Ovary (tissue), 9 donors: ENCODE measurements around the gene EMSY. TPM values are rescaled to one million over a fixed set of nuclear protein-coding genes. Genes with fewer than 3 reads are reported as not detected.

Experiments
- DNase-seq, 5 donors: peaks; one replicate each; pipeline ENCODE4 v3.0.0-alpha.2; 2019 to 2020
- H3K27ac ChIP-seq, 2 donors: fragments of 200-600 bp; one replicate each; pipeline versions ENCODE4 v1.5.1 to v1.8.0; 2019 to 2022
- H3K27me3 ChIP-seq: fragments of 200-600 bp; one replicate; pipeline ENCODE4 v1.8.0; 2022
- H3K36me3 ChIP-seq: fragments of 200-600 bp; sonication (generic); one replicate; pipeline ENCODE4 v1.5.1; 2019
- H3K4me1 ChIP-seq: one replicate; pipeline ENCODE4 v1.8.1; 2013; ENCODE audit warnings: mild to moderate bottlenecking, moderate library complexity; ENCODE audit not compliant: insufficient read depth
- H3K4me3 ChIP-seq: fragments of 200-600 bp; sonication (generic); one replicate; pipeline ENCODE4 v1.5.1; 2017
- H3K9me3 ChIP-seq, 2 donors: fragments of 200-600 bp in 1 of 2; sonication (generic) in 1 of 2; one replicate each; pipeline versions ENCODE4 v1.5.1 to v1.8.1; 2013 to 2019; ENCODE audit warnings: mild to moderate bottlenecking in 1 of 2, moderate library complexity in 1 of 2
- EP300 ChIP-seq: sonication (generic); formaldehyde crosslinking; IDR thresholded peaks from one replicate; pipeline ENCODE4 v1.6.1; 2017; ENCODE audit warnings: antibody characterized with exemption
- POLR2A ChIP-seq: fragments of 450-650 bp; IDR thresholded peaks from one replicate; pipeline ENCODE4 v1.6.1; 2017; ENCODE audit warnings: antibody characterized with exemption, mild to moderate bottlenecking, moderate library complexity
- WGBS, 3 donors: extraction: QIAGEN DNeasy Blood & Tissue Kit in 1 of 3; methylation state at CpG; one replicate each; pipeline versions ENCODE4 v1.1.5 to v1.1.7; 2013 to 2017; 5-methylcytosine and 5-hydroxymethylcytosine counted together
- intact Hi-C, 4 donors: fragments of 100-400 bp; cut with DNase I; formaldehyde crosslinking; loops; one replicate each; pipeline versions ENCODE4 v1.11.0 to v1.15.1; 2022 to 2023
- polyA plus RNA-seq, 2 donors: library from polyadenylated mRNA; stranded (reverse); fragments of 200-250 nt in 1 of 2; fragments of 350-450 nt in 1 of 2; fragmentation: Illumina TruSeq in 1 of 2; extraction: RNeasy Lipid Tissue Mini Kit (QIAGEN cat#74804) in 1 of 2; gene quantifications; one replicate each; pipeline ENCODE4 v1.2.3, GENCODE V29; 2013 to 2014
- total RNA-seq, 7 donors: library from RNA; depleted of rRNA in 2 of 7; stranded (reverse); fragments of >200 nt in 2 of 7; fragmentation: NEBNext Ultra II Directional in 3 of 7; extraction: Animal tissue kit (Norgen Biotek cat#: 25700) in 3 of 7; gene quantifications; one replicate each; pipeline versions ENCODE4 v1.1.0 to v1.2.4, GENCODE V29; 2016 to 2023
- TF ChIP-seq, protein P1 (sequence below), 3 donors: fragments of 450-650 bp in 2 of 3; fragments of 200-600 bp in 1 of 3; IDR thresholded peaks; one replicate each; pipeline versions ENCODE4 v1.5.1 to v1.8.0; 2016 to 2022; ENCODE audit warnings: antibody characterized with exemption in 3 of 3, mild to moderate bottlenecking in 1 of 3
- donor health status: DM: no; HTN: no; CAD: no; lungs with moderate emphysema.
- donor health status: DM: no; HTN: no; CAD: no.
- donor health status: Bipolar disorder and iron deficiency.
- donor health status: DM: yes; HTN: yes; CAD: no.
- donor health status: DM: no; HTN: no; CAD: no.
- donor health status: DM: yes; HTN: yes; CAD: no.

The EMSY gene
- total and polyA plus RNA-seq, 9 donors: 8.8 to 56.0 (median 28.7) TPM

DNA sequence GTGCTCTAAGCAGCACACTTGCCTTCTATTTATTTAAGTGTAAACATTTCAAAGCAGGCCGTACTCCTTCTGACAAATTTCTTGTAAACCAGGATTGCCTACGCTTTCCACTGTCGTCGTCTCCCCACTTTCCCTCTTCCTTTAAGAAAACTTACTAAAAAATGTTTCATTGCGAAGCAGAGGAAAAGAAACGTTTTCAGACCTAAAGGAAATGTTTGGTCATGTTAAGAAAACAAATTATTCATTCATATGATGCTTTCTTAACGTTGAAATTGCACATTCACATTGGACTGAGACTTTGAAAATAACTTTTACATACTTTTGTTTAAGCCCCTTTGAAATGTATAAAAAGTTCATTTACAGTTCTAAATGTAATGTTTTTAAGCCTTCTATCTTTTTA is 106.0 kb downstream of the EMSY start:
- H3K9me3 ChIP-seq: no peaks in the 10 kb centered on the region
- H3K4me3 ChIP-seq: no peak overlapping the region
- intact Hi-C loops: loop anchor here in 1 of 4 donors (5.0 kb wide), 1 partner anchor 132 kb away; no protein-coding TSS in a partner anchor
- no peaks in the 10 kb centered on the region for H3K36me3 ChIP-seq
- no peaks in the 10 kb centered on the region for H3K27me3 ChIP-seq
- H3K27ac ChIP-seq: no peak overlapping the region
- TF ChIP-seq EP300 (no peak), POLR2A (no peak)
- TF ChIP-seq, protein P1, sequence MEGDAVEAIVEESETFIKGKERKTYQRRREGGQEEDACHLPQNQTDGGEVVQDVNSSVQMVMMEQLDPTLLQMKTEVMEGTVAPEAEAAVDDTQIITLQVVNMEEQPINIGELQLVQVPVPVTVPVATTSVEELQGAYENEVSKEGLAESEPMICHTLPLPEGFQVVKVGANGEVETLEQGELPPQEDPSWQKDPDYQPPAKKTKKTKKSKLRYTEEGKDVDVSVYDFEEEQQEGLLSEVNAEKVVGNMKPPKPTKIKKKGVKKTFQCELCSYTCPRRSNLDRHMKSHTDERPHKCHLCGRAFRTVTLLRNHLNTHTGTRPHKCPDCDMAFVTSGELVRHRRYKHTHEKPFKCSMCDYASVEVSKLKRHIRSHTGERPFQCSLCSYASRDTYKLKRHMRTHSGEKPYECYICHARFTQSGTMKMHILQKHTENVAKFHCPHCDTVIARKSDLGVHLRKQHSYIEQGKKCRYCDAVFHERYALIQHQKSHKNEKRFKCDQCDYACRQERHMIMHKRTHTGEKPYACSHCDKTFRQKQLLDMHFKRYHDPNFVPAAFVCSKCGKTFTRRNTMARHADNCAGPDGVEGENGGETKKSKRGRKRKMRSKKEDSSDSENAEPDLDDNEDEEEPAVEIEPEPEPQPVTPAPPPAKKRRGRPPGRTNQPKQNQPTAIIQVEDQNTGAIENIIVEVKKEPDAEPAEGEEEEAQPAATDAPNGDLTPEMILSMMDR (IDR thresholded peaks at IDR 0.05): no peak
- 56 to 61% (median 58%) methylated on average over 7 of the region's 7 CpGs for WGBS, 3 donors
- no peaks in the 10 kb centered on the region for H3K4me1 ChIP-seq
- DNase-seq: no peak

DNA sequence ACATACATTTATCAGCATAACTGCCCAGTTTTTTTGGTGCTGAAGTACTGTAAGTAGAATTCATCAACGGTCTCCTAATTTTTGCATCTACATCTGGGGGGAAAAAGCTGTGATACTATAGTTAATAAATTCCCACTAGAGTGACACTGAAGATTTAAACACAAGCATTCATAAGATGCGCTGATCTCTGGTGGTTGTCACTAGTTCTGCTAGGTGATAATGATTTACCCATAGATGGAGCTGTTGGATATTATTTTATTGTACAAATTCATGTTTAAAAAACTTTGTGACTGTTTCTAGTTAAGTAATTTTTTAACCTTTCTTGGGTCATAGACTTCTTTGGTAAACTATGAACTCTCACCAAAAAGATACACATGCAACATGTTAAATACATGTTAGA is 106.6 kb downstream of the EMSY start:
- H3K9me3 ChIP-seq: no peaks in the 10 kb centered on the region
- no peak overlapping the region for H3K27ac ChIP-seq
- intact Hi-C loops: loop anchor here in 1 of 4 donors (5.0 kb wide), 1 partner anchor 131 kb away; no protein-coding TSS in a partner anchor
- no peak for DNase-seq
- TF ChIP-seq, protein P1 (IDR thresholded peaks at IDR 0.05): peak in 1 of 3 donors; percentile 28
- no peak for TF ChIP-seq EP300
- no peaks in the 10 kb centered on the region for H3K27me3 ChIP-seq
- H3K4me1 ChIP-seq: no peaks in the 10 kb centered on the region
- WGBS, 3 donors: 66 to 79% (median 71%) methylated on average over 2 of the region's 2 CpGs
- H3K4me3 ChIP-seq: no peak overlapping the region
- no peaks in the 10 kb centered on the region for H3K36me3 ChIP-seq

DNA sequence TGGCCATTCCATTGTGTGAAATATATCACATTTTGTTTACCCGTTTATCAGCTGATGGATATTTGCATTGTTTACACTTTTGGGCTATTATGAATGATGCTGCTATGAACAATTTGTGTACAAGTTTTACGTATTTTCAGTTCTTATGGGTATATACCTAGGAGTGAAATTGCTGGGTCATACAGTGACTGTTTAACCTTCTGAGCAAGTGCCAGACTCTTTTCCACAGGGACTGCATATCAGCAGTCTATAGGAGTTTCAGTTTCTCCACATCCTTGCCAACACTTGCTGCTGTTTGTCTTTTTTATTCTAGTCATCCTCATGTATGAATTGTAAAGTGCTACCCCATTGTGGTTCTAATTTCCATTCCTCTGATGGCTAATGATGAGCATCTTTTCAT is 108.2 kb downstream of the EMSY start:
- no peaks in the 10 kb centered on the region for H3K27me3 ChIP-seq
- no peaks in the 10 kb centered on the region for H3K9me3 ChIP-seq
- TF ChIP-seq, protein P1 (IDR thresholded peaks at IDR 0.05): no peak
- no peak for TF ChIP-seq POLR2A
- TF ChIP-seq EP300: no peak
- H3K4me3 ChIP-seq: no peak overlapping the region
- DNase-seq: no peak
- WGBS, 3 donors: 94 to 99% (median 97%) methylated on average over 2 of the region's 2 CpGs
- intact Hi-C loops: loop anchor here in 1 of 4 donors (5.0 kb wide), 1 partner anchor 129 kb away; no protein-coding TSS in a partner anchor
- no peaks in the 10 kb centered on the region for H3K4me1 ChIP-seq
- H3K27ac ChIP-seq: no peak overlapping the region
- H3K36me3 ChIP-seq: no peaks in the 10 kb centered on the region

DNA sequence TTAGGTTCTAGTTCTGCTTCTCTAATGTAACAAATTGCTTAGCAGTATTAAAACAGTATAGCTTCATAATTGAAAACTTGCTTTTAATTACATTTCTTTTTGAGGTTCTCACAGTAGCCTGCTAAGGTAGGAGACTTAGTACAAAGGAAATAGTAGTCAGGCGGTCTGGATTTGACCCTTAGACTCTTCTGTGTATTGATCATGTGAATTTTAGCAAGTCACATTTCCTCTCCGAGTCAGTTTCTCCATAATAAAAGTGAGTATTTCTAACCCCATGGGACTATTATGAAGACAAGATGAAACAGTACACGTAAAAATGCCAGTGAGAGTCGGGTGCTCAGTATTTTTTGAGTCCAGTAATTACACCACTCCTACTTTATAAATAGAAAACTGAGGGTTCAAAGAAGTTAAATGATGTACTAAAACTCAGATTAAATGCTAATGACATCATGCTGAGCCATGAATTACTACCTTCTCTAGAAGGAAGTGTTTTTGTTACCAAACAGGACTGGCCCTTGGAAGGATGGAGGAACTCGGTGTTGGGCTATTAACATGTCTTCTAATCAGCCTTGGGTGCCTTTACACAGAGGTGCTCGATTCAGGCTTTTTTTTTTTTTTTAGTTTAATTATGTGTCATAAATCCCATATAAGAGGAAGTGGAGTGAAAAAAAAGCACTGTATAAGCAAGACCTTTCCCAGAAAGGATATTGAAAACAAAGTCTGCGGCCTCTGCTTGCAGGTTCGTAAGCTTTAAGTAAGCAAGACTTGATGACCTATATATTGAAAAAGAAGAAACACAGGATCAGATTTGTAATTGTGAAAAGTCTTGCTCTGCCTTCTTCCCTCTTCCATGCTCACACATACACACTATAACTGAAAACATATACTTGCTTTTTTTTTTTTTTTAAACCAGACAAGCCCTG is 109.0 kb downstream of the EMSY start:
- Histone ChIP-seq H3K27ac (no peak overlapping the region), H3K27me3 (no peaks in the 10 kb centered on the region), H3K36me3 (no peaks in the 10 kb centered on the region), H3K4me1 (no peaks in the 10 kb centered on the region), H3K4me3 (no peak overlapping the region), H3K9me3 (no peaks in the 10 kb centered on the region)
- intact Hi-C loops: loop anchor here in 1 of 4 donors (5.0 kb wide), 1 partner anchor 128 kb away; no protein-coding TSS in a partner anchor
- 67 to 74% (median 73%) methylated on average over 8 of the region's 8 CpGs for WGBS, 3 donors
- no peak for DNase-seq
- TF ChIP-seq, protein P1 (IDR thresholded peaks at IDR 0.05): no peak
- TF ChIP-seq POLR2A (no peak), EP300 (no peak)
